ENCODE data around the gene TRMT2A.
A peak's percentile ranks its signal among the peaks of the same experiment; 100 is the strongest.

The TRMT2A gene

DNA sequence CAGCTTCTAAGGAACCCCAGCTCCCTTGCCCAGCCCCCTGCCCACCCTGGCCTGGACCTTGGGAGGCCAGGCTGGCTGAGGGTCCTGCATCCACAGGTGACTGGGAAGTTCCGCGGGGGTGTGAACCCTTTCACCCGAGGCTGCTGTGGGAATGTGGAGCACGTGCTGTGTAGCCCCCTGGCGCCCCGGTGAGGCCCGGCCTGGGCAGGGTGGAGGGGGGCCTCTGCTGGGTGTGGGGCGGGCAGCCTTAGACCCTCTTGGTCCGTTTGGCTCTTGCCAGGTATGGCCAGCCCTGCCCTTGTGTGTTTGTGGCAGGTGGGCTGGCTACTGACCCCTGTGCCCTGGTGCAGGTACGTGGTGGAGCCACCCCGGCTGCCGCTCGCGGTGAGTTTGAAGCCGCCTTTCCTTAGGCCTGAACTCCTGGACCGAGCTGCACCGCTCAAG, 23.5 kb upstream of the TRMT2A start:
- Mint-ChIP-seq H3K4me1 (peaks cover 17% of the 10 kb centered on the region), H3K9me3 (no peaks in the 10 kb centered on the region), H3K4me3 (no peak overlapping the region), H3K36me3 (ENCODE audit: low read depth) (no peaks in the 10 kb centered on the region), H3K27ac (no peak overlapping the region), H3K27me3 (ENCODE audit: low read depth) (no peaks in the 10 kb centered on the region)
- TF ChIP-seq, protein P1, sequence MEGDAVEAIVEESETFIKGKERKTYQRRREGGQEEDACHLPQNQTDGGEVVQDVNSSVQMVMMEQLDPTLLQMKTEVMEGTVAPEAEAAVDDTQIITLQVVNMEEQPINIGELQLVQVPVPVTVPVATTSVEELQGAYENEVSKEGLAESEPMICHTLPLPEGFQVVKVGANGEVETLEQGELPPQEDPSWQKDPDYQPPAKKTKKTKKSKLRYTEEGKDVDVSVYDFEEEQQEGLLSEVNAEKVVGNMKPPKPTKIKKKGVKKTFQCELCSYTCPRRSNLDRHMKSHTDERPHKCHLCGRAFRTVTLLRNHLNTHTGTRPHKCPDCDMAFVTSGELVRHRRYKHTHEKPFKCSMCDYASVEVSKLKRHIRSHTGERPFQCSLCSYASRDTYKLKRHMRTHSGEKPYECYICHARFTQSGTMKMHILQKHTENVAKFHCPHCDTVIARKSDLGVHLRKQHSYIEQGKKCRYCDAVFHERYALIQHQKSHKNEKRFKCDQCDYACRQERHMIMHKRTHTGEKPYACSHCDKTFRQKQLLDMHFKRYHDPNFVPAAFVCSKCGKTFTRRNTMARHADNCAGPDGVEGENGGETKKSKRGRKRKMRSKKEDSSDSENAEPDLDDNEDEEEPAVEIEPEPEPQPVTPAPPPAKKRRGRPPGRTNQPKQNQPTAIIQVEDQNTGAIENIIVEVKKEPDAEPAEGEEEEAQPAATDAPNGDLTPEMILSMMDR (IDR thresholded peaks at IDR 0.05; ENCODE audit: unreplicated experiment in 3 of 3), result no peak

DNA sequence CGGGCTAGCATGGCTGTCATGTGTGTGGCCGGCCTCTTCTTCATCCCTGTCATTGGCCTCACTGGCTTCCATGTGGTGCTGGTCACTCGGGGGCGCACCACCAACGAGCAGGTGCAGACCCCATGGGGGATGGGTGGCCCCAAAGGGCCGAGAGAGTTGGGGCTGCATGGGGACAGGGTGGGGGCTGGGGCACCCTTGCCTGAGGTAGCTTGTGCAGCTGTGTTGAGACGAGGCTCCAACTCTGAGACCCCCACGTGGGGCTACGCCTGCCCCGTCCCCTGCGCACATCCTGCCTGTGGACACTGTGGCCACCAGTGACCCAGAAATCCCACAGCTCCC, 23.1 kb upstream of the TRMT2A start:
- no peak overlapping the region for H3K4me3 Mint-ChIP-seq
- no peaks in the 10 kb centered on the region for H3K27me3 Mint-ChIP-seq (ENCODE audit: low read depth)
- TF ChIP-seq, protein P1 (IDR thresholded peaks at IDR 0.05; ENCODE audit: unreplicated experiment in 3 of 3), result no peak
- peaks cover 17% of the 10 kb centered on the region for H3K4me1 Mint-ChIP-seq
- no peaks in the 10 kb centered on the region for H3K9me3 Mint-ChIP-seq
- no peaks in the 10 kb centered on the region for H3K36me3 Mint-ChIP-seq (ENCODE audit: low read depth)
- no peak overlapping the region for H3K27ac Mint-ChIP-seq

DNA sequence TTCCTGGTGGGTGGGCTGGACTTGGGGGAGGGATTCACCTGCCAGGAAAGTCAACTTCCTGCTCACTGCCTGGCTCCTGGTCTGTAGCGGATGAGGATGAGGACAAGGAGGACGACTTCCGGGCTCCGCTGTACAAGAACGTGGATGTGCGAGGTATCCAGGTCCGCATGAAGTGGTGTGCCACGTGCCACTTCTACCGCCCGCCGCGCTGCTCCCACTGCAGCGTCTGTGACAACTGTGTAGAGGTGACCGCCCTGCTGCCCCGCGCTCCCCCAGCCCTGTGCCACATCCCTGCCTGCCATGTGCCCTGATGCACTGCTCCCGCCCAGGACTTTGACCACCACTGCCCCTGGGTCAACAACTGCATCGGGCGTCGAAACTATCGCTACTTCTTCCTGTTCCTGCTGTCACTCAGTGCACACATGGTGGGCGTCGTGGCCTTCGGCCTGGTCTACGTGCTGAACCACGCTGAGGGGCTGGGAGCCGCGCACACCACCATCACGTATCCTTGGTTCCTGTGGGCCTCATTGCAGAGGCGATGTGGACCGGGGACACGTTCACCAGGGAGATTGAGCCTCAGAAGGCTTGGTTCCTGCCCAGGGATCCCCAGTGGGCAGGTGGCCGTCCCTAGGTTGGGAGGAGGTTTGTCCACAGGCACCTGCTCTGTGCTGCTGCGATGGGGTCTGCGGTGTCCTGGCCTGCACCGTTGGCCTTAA, 22.5 kb upstream of the TRMT2A start:
- no peaks in the 10 kb centered on the region for H3K27me3 Mint-ChIP-seq (ENCODE audit: low read depth)
- no peak overlapping the region for H3K27ac Mint-ChIP-seq
- no peak overlapping the region for H3K4me3 Mint-ChIP-seq
- H3K9me3 Mint-ChIP-seq, result no peaks in the 10 kb centered on the region
- H3K36me3 Mint-ChIP-seq (ENCODE audit: low read depth), result no peaks in the 10 kb centered on the region
- TF ChIP-seq, protein P1 (IDR thresholded peaks at IDR 0.05; ENCODE audit: unreplicated experiment in 3 of 3), result no peak
- H3K4me1 Mint-ChIP-seq, result peaks cover 17% of the 10 kb centered on the region

DNA sequence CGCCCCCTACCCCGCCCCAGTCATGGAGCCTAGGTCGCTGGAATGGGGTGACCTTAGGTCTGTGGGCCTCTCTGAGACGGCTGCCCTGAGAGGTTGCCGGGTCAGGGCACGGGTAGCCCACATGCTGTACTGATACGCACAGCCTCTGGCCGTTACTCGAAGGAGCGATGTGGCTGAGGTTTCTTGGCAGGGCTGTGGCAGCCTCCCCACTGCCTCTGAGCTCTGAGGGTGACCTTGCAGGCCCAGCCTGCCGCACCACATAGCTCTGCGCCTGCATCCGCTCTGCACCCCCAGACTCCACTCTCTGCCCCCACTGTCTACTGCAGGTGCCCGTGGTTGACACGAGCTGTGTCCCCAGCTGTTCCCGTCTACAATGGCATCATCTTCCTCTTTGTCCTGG, 21.8 kb upstream of the TRMT2A start:
- Mint-ChIP-seq H3K27ac (no peak overlapping the region), H3K9me3 (no peaks in the 10 kb centered on the region), H3K4me3 (no peak overlapping the region), H3K4me1 (peaks cover 17% of the 10 kb centered on the region), H3K27me3 (ENCODE audit: low read depth) (no peaks in the 10 kb centered on the region), H3K36me3 (ENCODE audit: low read depth) (no peaks in the 10 kb centered on the region)
- TF ChIP-seq, protein P1 (IDR thresholded peaks at IDR 0.05; ENCODE audit: unreplicated experiment in 3 of 3), result no peak

DNA sequence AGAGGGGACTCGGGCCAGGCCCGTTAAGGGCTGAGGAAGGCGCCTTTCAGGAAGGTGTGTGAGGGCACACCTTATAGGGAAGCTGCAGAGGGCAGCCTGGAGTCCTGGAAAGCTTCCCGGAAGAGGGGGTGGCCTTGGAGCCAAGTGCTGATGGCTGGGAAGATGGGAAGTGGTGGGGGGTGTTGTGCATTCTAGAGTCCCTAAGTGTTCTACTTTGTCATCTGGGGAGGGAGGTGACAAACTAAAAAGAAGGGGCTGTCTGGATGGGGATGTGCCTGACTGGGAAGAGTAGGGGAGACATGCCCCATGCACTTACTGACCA, 21.4 kb upstream of the TRMT2A start:
- Mint-ChIP-seq H3K9me3 (no peaks in the 10 kb centered on the region), H3K27ac (peak overlapping the region in 1 of 3 experiments; percentile 53), H3K36me3 (ENCODE audit: low read depth) (no peaks in the 10 kb centered on the region), H3K4me1 (peaks cover 17% of the 10 kb centered on the region), H3K27me3 (ENCODE audit: low read depth) (no peaks in the 10 kb centered on the region), H3K4me3 (no peak overlapping the region)
- TF ChIP-seq, protein P1 (IDR thresholded peaks at IDR 0.05; ENCODE audit: unreplicated experiment in 3 of 3), result no peak

Measured in nephron (organoid).